Measurements from ENCODE around the gene HSPB1.
A peak's percentile ranks its signal among the peaks of the same experiment; 100 is the strongest.

Gene HSPB1

DNA sequence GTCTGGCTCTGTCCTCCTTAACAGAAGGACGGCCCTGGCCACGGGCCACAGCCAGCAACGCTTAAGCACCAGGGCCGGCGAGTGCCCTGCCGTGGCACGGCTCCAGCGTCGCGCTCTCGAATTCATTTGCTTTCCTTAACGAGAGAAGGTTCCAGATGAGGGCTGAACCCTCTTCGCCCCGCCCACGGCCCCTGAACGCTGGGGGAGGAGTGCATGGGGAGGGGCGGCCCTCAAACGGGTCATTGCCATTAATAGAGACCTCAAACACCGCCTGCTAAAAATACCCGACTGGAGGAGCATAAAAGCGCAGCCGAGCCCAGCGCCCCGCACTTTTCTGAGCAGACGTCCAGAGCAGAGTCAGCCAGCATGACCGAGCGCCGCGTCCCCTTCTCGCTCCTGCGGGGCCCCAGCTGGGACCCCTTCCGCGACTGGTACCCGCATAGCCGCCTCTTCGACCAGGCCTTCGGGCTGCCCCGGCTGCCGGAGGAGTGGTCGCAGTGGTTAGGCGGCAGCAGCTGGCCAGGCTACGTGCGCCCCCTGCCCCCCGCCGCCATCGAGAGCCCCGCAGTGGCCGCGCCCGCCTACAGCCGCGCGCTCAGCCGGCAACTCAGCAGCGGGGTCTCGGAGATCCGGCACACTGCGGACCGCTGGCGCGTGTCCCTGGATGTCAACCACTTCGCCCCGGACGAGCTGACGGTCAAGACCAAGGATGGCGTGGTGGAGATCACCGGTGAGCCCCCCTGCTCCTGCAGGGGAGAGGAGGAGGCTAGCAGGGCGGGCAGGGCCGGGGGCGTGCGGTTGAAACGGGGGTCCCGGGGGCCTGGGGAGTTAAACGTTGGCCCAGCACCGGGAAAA, at the start of gene HSPB1:
Gene HSPB1, plus strand, starts transcription at position 327 of the 855 bp plus-strand sequence. Its CDS starts 40 bp downstream, at position 367.
- TF ChIP-seq CTCF (IDR thresholded peaks at IDR 0.05; ENCODE audit: poor library complexity, severe bottlenecking) = no peak
- Histone ChIP-seq H3K27ac (ENCODE audit: poor library complexity, severe bottlenecking) (peak within 1 kb of the TSS; percentile 90), H3K9me3 (ENCODE audit: severe bottlenecking) (no peaks in the 10 kb centered on the region), H3K27me3 (ENCODE audit: insufficient read depth, poor library complexity, severe bottlenecking) (no peaks in the 10 kb centered on the region), H3K4me3 (ENCODE audit: severe bottlenecking) (peak within 1 kb of the TSS; percentile 62), H3K36me3 (ENCODE audit: low read depth) (peaks cover 9% of the 10 kb centered on the region), H3K4me1 (ENCODE audit: insufficient read depth, poor library complexity, severe bottlenecking) (peaks cover 32% of the 10 kb centered on the region)
- peak; percentile 87 for DNase-seq (ENCODE audit: low spot score)
- peak; percentile 26 for ATAC-seq (ENCODE audit: low read depth)

DNA sequence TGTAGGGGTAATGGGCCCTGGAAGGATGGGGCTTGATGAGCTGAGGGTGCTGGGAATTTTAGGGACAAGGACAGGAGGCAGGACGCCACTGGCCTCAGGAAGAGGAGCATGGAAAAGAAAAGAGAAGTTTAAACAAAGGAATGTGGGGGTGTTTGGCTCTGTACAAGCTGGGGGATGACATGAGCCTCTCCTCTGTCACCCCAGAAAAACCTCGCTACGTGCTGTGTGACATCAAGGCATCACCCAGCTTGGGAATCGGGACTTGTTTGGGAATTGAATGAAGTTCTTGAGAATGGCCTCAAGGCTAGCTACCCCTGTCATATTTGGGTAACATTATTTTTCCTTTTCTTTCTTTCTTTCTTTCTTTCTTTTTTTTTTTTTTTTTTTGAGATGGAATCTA, 47.7 kb upstream of the HSPB1 start:
- ATAC-seq (ENCODE audit: low read depth) = no peak
- no peak overlapping the region for H3K27ac ChIP-seq (ENCODE audit: poor library complexity, severe bottlenecking)
- H3K27me3 ChIP-seq (ENCODE audit: insufficient read depth, poor library complexity, severe bottlenecking) = no peaks in the 10 kb centered on the region
- no peaks in the 10 kb centered on the region for H3K4me1 ChIP-seq (ENCODE audit: insufficient read depth, poor library complexity, severe bottlenecking)
- no peaks in the 10 kb centered on the region for H3K9me3 ChIP-seq (ENCODE audit: severe bottlenecking)
- no peak for DNase-seq (ENCODE audit: low spot score)
- no peaks in the 10 kb centered on the region for H3K36me3 ChIP-seq (ENCODE audit: low read depth)
- H3K4me3 ChIP-seq (ENCODE audit: severe bottlenecking) = no peak overlapping the region
- TF ChIP-seq CTCF (IDR thresholded peaks at IDR 0.05; ENCODE audit: poor library complexity, severe bottlenecking) = no peak

DNA sequence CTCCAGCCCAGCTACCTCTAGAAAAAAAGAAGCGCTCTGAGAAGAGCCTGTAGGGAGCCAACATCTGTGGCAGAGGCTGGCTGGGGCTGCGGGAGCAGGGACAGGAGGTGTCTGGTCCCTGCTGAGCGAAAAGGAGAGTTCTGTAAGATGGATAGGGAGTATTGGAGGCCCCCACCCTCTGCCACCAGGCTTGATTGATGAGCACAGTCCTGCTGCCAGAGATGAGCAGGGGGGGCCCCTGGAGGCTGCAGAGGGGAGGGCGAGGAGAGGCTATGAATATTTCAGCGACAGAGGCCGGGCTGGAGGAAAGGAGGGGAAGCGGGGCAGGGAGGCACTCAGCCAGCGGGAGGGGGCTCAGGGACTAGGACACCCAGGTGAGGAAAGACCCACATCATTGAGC, 44.5 kb upstream of the HSPB1 start:
- Histone ChIP-seq H3K9me3 (ENCODE audit: severe bottlenecking) (no peaks in the 10 kb centered on the region), H3K4me3 (ENCODE audit: severe bottlenecking) (no peak overlapping the region), H3K36me3 (ENCODE audit: low read depth) (no peaks in the 10 kb centered on the region), H3K4me1 (ENCODE audit: insufficient read depth, poor library complexity, severe bottlenecking) (no peaks in the 10 kb centered on the region), H3K27me3 (ENCODE audit: insufficient read depth, poor library complexity, severe bottlenecking) (no peaks in the 10 kb centered on the region), H3K27ac (ENCODE audit: poor library complexity, severe bottlenecking) (no peak overlapping the region)
- ATAC-seq (ENCODE audit: low read depth) (no peak), DNase-seq (ENCODE audit: low spot score) (no peak)
- no peak for TF ChIP-seq CTCF (IDR thresholded peaks at IDR 0.05; ENCODE audit: poor library complexity, severe bottlenecking)

DNA sequence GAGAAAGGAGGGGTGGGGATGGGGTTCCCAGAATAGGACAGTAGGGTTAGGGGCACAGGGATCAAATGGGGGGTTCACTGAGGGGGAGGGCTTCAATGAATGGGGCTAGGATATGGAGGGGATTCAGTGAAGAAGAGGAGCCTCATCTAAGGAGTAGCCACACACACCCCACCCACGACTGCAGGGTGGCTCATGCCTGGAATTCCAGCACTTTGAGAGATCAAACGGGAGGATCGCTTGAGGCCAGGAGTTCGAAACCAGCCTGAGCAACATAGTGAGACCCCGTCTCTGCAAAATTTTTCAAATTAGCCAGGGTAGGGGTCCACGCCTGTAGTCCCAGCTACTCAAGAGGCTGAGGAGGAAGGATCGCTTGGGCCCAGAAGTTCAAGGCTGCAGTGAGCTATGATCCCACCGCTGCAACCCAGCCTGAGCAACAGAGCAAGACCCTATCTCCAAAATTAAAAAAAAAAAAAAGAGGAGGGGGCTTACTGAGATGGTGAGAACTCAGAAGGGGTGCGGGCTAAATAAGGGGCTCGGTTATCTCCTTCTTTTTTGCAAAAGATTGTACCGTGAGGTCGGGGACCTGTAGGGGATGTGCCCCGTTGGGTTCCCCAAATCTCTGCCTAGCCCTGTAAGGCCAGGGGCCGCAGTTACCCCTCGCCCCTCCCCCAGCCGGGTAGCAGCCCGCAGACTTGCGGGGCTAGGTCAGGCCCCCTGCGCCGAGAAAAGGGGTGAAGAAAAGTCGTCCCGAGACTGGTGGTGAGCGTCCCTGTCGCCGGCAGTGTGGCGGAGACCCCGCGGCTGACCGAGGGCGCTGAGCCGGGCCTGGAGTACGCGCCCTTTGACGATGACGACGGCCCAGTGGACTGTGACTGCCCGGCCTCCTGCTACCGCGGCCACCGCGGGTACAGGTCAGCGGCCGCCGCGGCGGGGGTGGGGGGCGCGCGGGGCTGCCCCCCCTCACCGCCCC, 43.1 kb upstream of the HSPB1 start:
- Histone ChIP-seq H3K27ac (ENCODE audit: poor library complexity, severe bottlenecking) (no peak overlapping the region), H3K4me3 (ENCODE audit: severe bottlenecking) (peak overlapping the region; percentile 25)
- no peak for DNase-seq (ENCODE audit: low spot score)

More for the DNA sequence above, 43.1 kb upstream of the HSPB1 start:
- H3K9me3 ChIP-seq (ENCODE audit: severe bottlenecking) = no peaks in the 10 kb centered on the region
- no peaks in the 10 kb centered on the region for H3K27me3 ChIP-seq (ENCODE audit: insufficient read depth, poor library complexity, severe bottlenecking)
- H3K4me1 ChIP-seq (ENCODE audit: insufficient read depth, poor library complexity, severe bottlenecking) = no peaks in the 10 kb centered on the region
- no peak for TF ChIP-seq CTCF (IDR thresholded peaks at IDR 0.05; ENCODE audit: poor library complexity, severe bottlenecking)
- peak; percentile 35; the same call in 2 of the 3 replicates for ATAC-seq (ENCODE audit: low read depth)
- H3K36me3 ChIP-seq (ENCODE audit: low read depth) = no peaks in the 10 kb centered on the region

Measured in RWPE2 (cell line).